ENCODE data around the gene SH3RF3. TPM values are rescaled to one million over a fixed set of nuclear protein-coding genes. Genes with fewer than 3 reads are reported as not detected.

The SH3RF3 gene
- total RNA-seq, 1 donor from 2014 or later: 10.8 TPM

DNA sequence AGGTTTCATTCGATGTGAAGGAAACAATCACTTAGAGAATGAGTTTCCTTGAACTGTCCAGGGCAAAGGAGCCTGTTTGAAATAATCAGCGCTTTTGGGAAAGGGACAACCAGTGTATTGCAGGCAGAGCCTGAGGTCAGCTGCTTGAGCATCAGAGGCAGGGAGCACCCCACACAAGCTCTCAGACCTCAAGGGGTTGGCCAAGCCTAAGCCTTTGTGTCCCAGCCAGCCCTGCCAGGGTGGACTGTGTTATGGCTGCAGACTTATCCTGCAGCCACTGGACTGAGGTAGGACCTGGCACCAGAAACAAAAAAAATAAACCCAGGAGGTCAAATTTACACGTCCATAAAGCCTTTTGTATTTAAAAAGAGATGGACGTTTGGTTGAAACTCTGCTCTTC lies 256.5 kb downstream of the SH3RF3 start:
- Histone ChIP-seq H3K27ac (no peak overlapping the region), H3K36me3 (no peaks in the 10 kb centered on the region), H3K9me3 (no peaks in the 10 kb centered on the region), H3K4me3 (no peak overlapping the region), H3K4me1 (peaks cover 19% of the 10 kb centered on the region), H3K27me3 (no peaks in the 10 kb centered on the region)
- intact Hi-C loops (cut with DNase I): loop anchor here (1.0 kb wide), 1 partner anchor 30 kb away; no protein-coding TSS in a partner anchor
- TF ChIP-seq POLR2A (IDR thresholded peaks at IDR 0.05) (no peak), POLR2AphosphoS5 (IDR thresholded peaks at IDR 0.05; ENCODE audit: insufficient read depth in 1 of 2, low read depth in 1 of 2) (no peak)
- TF ChIP-seq, protein P1, sequence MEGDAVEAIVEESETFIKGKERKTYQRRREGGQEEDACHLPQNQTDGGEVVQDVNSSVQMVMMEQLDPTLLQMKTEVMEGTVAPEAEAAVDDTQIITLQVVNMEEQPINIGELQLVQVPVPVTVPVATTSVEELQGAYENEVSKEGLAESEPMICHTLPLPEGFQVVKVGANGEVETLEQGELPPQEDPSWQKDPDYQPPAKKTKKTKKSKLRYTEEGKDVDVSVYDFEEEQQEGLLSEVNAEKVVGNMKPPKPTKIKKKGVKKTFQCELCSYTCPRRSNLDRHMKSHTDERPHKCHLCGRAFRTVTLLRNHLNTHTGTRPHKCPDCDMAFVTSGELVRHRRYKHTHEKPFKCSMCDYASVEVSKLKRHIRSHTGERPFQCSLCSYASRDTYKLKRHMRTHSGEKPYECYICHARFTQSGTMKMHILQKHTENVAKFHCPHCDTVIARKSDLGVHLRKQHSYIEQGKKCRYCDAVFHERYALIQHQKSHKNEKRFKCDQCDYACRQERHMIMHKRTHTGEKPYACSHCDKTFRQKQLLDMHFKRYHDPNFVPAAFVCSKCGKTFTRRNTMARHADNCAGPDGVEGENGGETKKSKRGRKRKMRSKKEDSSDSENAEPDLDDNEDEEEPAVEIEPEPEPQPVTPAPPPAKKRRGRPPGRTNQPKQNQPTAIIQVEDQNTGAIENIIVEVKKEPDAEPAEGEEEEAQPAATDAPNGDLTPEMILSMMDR (IDR thresholded peaks at IDR 0.05): no peak
- DNase-seq (ENCODE audit: extremely low spot score in 2 of 2): no peak

DNA sequence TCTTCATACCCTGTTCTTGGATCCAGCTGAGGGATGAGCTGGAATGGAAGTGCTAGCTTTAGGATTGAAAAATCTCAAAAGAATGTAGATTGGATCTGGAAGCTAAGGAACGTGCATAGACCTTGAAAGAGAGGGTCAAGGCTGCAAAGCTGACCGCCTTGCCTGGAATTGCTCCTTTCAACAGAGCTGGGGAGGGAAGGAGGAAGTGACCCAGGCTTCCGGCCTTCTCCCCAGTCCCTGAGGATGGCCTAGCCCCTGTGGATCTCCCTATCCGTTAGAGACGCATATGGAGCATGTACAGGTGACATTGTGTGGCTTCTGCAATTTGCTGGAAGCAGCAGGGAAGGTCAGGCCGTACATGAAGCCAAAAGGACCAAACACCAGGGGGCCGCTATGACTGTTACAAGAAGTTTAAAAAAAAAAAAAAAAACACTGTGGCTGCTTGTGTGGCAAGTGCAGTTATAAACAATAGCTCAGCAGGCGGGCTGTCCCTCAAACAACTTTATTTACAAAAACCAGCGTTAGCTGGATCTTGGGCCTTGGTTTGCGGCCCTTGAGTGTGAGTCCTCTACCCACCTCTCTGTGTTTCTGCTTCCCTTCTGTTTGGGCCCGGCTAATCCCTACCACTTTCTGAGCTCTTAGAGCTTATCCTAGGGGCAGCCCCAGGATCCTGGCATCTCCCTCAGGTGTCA lies 257.1 kb downstream of the SH3RF3 start:
- Histone ChIP-seq H3K4me1 (peaks cover 19% of the 10 kb centered on the region), H3K9me3 (no peaks in the 10 kb centered on the region), H3K27me3 (no peaks in the 10 kb centered on the region), H3K36me3 (no peaks in the 10 kb centered on the region), H3K27ac (no peak overlapping the region), H3K4me3 (no peak overlapping the region)
- no peak for DNase-seq (ENCODE audit: extremely low spot score in 2 of 2)
- TF ChIP-seq POLR2A (IDR thresholded peaks at IDR 0.05) (no peak), POLR2AphosphoS5 (IDR thresholded peaks at IDR 0.05; ENCODE audit: insufficient read depth in 1 of 2, low read depth in 1 of 2) (no peak)
- TF ChIP-seq, protein P1 (IDR thresholded peaks at IDR 0.05): no peak
- intact Hi-C loops (cut with DNase I): no loop called here

DNA sequence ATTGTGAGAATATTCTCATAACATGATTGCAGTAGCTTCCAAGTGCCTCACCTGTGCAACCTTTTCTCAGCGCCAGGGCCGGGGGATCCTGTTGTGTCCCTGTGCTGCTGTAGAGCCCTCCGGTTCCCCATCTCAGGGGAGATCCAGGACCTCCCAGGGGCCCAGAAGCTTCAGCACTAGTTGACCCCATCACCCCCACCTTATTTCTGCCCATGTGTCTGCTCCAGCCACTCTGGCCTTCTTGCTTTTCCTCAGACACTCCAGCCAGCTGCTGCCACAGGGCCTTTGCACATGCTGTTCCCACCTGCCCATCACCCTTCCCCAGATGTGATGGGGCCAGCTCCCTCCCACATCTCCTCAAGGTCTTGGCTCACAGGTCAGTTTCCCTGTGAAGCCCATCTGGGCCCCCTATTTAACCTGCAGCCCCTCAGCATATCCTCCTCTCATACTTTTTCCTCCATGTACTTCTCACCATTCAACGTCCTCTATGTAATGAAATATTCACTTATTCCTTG lies 258.3 kb downstream of the SH3RF3 start:
- H3K27ac ChIP-seq: no peak overlapping the region
- no peak for DNase-seq (ENCODE audit: extremely low spot score in 2 of 2)
- no peak for TF ChIP-seq POLR2A (IDR thresholded peaks at IDR 0.05)
- TF ChIP-seq POLR2AphosphoS5 (IDR thresholded peaks at IDR 0.05; ENCODE audit: insufficient read depth in 1 of 2, low read depth in 1 of 2): no peak
- TF ChIP-seq, protein P1 (IDR thresholded peaks at IDR 0.05): no peak
- H3K36me3 ChIP-seq: no peaks in the 10 kb centered on the region
- no peaks in the 10 kb centered on the region for H3K27me3 ChIP-seq
- H3K4me3 ChIP-seq: no peak overlapping the region
- no peaks in the 10 kb centered on the region for H3K9me3 ChIP-seq
- intact Hi-C loops (cut with DNase I): no loop called here
- H3K4me1 ChIP-seq: peaks cover 17% of the 10 kb centered on the region

DNA sequence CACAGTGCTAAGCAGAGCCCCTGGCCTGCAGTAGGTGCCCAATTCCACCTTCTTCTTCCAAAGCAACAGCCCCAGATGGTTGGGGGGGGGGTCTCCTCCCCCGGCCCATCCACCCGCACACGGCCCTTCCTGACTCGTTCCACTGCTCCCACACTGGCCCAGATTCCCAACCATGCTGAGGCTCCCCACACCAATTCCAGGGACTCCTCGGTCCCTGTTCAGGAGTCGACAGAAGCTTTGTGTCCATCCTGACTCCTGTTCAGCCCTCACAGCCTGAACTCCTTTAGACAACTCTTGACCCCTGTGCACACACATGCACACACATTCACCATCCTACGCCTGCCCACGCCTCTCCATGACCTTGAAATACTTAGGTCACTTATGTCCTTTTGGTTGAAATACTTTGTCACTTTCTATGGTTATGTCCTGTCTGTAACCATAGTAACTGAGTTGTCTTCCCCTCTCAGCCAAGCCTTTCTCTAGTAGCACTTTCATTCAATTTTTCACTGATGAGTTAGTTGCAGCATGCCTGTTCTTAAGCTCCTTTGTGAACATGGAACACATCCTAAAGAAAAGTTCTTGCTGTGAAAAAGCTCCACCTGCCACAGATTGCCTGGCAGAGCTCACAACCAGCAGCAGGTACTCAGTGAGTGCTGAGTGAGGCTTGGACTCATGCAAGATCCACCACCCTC lies 258.9 kb downstream of the SH3RF3 start:
- H3K4me3 ChIP-seq: no peak overlapping the region
- DNase-seq (ENCODE audit: extremely low spot score in 2 of 2): no peak
- no peak overlapping the region for H3K27ac ChIP-seq
- peaks cover 10% of the 10 kb centered on the region for H3K4me1 ChIP-seq
- no peaks in the 10 kb centered on the region for H3K9me3 ChIP-seq
- no peaks in the 10 kb centered on the region for H3K27me3 ChIP-seq
- no peaks in the 10 kb centered on the region for H3K36me3 ChIP-seq
- intact Hi-C loops (cut with DNase I): no loop called here
- TF ChIP-seq POLR2A (IDR thresholded peaks at IDR 0.05): no peak
- TF ChIP-seq POLR2AphosphoS5 (IDR thresholded peaks at IDR 0.05; ENCODE audit: insufficient read depth in 1 of 2, low read depth in 1 of 2): no peak
- TF ChIP-seq, protein P1 (IDR thresholded peaks at IDR 0.05): no peak

DNA sequence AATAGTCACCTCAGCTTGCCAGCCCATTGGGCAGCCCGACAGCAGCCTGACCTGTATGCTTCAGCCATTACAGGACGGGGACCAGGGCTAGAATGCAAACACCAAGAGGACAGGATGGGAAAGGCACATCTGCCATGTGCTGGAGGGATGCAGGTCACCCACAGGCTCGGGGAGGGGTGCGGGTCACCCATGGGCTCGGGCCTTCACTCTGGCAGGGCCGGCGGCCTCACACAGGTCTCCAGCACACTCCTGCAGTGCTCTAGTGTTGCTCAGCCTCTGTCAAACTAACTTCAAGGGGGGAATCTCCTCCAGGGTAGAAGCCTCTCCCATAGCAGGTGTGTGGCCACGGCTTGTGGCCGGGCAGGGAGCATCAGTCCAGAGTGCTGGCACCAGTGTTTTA lies 262.2 kb downstream of the SH3RF3 start:
- no peaks in the 10 kb centered on the region for H3K4me1 ChIP-seq
- no peak for TF ChIP-seq POLR2AphosphoS5 (IDR thresholded peaks at IDR 0.05; ENCODE audit: insufficient read depth in 1 of 2, low read depth in 1 of 2)
- TF ChIP-seq POLR2A (IDR thresholded peaks at IDR 0.05): no peak
- TF ChIP-seq, protein P1 (IDR thresholded peaks at IDR 0.05): no peak
- H3K36me3 ChIP-seq: no peaks in the 10 kb centered on the region
- no peak for DNase-seq (ENCODE audit: extremely low spot score in 2 of 2)
- H3K27me3 ChIP-seq: no peaks in the 10 kb centered on the region
- intact Hi-C loops (cut with DNase I): no loop called here
- H3K9me3 ChIP-seq: no peaks in the 10 kb centered on the region
- H3K27ac ChIP-seq: no peak overlapping the region
- no peak overlapping the region for H3K4me3 ChIP-seq

All from vagina (tissue), 2 donors.